T-helper 17 cell (primary cell): ENCODE results near the gene C1QC. TPM values are rescaled to one million over a fixed set of nuclear protein-coding genes. Genes with fewer than 3 reads are reported as not detected.

Experiments
- ATAC-seq: fragments of 150-1000 bp; cut with Tn5 transposase; 2 replicates; pipeline ENCODE4 v1.10.0; 2021; ENCODE audit warnings: mild to moderate bottlenecking, moderate library complexity
- DNase-seq, 3 donors: peaks; one replicate each; pipeline versions ENCODE4 v3.0.0 to v3.0.0-alpha.2; 2020 to 2021
- H3K9me3 ChIP-seq: one replicate; pipeline ENCODE4 v1.7.0; 2013; ENCODE audit warnings: low read length, mild to moderate bottlenecking; ENCODE audit not compliant: control insufficient read depth, poor library complexity, severe bottlenecking
- H3K27ac Mint-ChIP-seq: one replicate; pipeline ENCODE4 v1.8.0; 2022; ENCODE audit warnings: mild to moderate bottlenecking, moderate library complexity, mixed read lengths
- H3K27me3 Mint-ChIP-seq: one replicate; pipeline ENCODE4 v1.8.0; 2022; ENCODE audit warnings: mixed read lengths
- H3K36me3 Mint-ChIP-seq: one replicate; pipeline ENCODE4 v1.8.0; 2022; ENCODE audit warnings: low read depth, mixed read lengths
- H3K4me1 Mint-ChIP-seq: one replicate; pipeline ENCODE4 v1.8.0; 2022; ENCODE audit warnings: mild to moderate bottlenecking, mixed read lengths
- H3K4me3 Mint-ChIP-seq: one replicate; pipeline ENCODE4 v1.8.0; 2022; ENCODE audit warnings: mild to moderate bottlenecking, moderate library complexity, mixed read lengths
- total RNA-seq, 4 donors: library from RNA in 2 of 4; stranded (reverse) in 2 of 4; gene quantifications; one replicate each; pipeline ENCODE4 v1.2.3 and lab custom pipeline; 2022 to 2026

C1QC gene
- total RNA-seq, 2 donors from 2014 or later: not detected

DNA sequence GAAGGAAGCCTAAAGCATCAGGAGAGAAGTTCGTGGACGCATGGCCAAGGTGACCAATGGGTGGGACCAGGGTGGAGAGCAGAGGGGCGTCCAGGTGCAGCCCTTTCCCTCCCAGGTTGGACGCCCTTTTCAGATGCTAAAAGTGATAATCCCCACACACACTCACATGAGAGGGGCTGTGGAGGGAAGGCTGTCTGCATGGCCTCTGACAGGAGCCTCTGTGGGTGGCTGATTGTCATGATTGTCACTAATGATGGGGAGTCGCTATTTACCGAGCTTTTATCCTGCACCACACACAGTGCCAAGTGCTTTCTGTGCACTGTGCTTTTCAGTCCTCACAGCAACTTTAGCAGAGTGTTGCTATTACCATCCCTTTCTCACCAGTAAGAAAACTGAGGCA, 34.1 kb upstream of the C1QC start:
- DNase-seq: no peak
- no peaks in the 10 kb centered on the region for H3K36me3 Mint-ChIP-seq
- H3K27me3 Mint-ChIP-seq: peaks cover 57% of the 10 kb centered on the region
- no peak overlapping the region for H3K4me3 Mint-ChIP-seq
- no peak for ATAC-seq
- H3K27ac Mint-ChIP-seq: no peak overlapping the region
- no peaks in the 10 kb centered on the region for H3K4me1 Mint-ChIP-seq
- H3K9me3 ChIP-seq: no peaks in the 10 kb centered on the region

DNA sequence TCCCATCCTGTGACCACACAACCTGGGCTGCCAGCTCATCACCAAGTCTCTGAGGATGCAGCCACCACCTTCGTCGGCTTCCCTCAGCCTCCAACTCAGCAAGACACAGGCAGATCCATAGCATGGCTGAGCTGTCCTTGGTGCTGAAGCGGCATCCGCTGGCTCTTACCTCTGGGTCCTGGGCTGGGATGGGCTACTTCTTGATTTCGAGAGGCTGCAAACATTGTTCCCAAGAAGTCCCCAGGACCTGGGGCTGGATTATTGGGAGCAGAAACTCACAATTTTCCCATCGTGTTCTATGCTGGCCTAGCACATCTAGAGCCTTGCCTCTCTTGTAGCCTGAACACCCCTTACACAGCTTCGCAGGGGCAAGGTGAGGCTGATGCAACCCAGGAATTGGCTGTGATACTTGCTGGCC, 31.9 kb upstream of the C1QC start:
- H3K9me3 ChIP-seq: no peaks in the 10 kb centered on the region
- DNase-seq (no peak), ATAC-seq (no peak)
- Mint-ChIP-seq H3K36me3 (no peaks in the 10 kb centered on the region), H3K27me3 (peaks cover 53% of the 10 kb centered on the region), H3K4me3 (no peak overlapping the region), H3K27ac (no peak overlapping the region), H3K4me1 (no peaks in the 10 kb centered on the region)

DNA sequence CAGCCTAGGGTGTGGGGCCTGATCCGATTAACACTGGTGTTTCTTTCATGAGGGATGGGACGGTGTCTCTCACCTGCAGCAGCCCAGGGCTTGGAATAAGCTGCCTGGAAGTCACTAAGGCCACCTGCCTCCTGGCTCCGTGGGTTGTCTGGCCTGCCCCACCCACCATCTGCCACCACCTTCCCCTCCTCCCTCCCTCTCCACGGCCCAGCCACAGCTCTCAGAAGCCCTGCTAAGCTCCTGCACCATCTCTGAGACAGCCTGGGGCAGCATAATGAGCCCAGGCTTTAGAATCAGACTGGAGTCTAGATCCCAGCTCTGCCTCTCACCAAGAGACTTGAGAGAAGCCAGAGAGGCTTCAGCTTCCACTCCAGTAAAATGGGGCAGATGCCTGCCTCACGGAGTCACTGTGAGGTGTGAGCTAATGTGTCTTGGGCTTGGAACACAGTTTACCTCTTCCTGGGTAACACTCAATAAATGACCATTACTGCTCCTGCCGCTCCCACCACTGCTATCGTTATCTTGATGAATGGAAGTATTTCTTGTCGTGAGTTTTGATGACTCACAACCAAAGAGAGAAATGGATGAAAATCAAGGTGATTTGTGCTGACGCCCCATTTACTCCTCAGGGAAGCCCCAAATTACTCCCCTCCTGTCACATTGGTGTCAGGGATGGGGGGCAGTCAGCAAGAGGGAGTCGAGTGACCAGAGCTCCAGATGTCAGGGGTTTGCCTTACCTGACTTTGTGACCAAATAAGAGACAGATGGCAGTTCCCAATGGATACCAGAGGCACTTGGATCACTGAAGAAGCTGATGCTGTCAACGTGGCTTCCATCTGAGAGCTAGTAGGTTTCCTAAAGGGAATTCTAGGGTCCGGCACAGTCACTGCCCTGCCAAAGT, 30.5 kb upstream of the C1QC start:
- H3K36me3 Mint-ChIP-seq: no peaks in the 10 kb centered on the region
- H3K4me1 Mint-ChIP-seq: no peaks in the 10 kb centered on the region

DNA sequence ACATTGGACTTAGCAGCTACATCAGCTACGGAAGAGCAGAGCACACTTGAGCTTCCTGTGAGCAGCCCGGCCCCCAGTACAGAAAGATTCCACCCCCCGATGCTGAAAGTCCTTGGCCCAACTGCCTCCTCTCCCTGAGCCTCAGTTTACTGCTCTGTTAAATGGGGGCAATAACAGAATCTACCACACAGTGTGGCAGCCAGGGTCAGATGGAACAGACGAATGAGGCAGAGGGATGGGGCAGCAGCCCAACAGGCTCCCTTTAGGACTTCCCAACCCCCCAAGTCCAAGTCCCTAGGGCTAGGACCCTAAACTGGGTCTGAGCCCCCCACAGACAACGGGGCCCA, 29.9 kb upstream of the C1QC start:
- DNase-seq (no peak), ATAC-seq (no peak)
- no peaks in the 10 kb centered on the region for H3K9me3 ChIP-seq
- H3K4me3 Mint-ChIP-seq: no peak overlapping the region
- peaks cover 50% of the 10 kb centered on the region for H3K27me3 Mint-ChIP-seq
- no peaks in the 10 kb centered on the region for H3K4me1 Mint-ChIP-seq
- no peak overlapping the region for H3K27ac Mint-ChIP-seq
- H3K36me3 Mint-ChIP-seq: no peaks in the 10 kb centered on the region

More for the DNA sequence above, 30.5 kb upstream of the C1QC start:
- ATAC-seq (no peak), DNase-seq (no peak)
- H3K27ac Mint-ChIP-seq: no peak overlapping the region
- H3K4me3 Mint-ChIP-seq: no peak overlapping the region
- H3K9me3 ChIP-seq: no peaks in the 10 kb centered on the region
- H3K27me3 Mint-ChIP-seq: peaks cover 54% of the 10 kb centered on the region

DNA sequence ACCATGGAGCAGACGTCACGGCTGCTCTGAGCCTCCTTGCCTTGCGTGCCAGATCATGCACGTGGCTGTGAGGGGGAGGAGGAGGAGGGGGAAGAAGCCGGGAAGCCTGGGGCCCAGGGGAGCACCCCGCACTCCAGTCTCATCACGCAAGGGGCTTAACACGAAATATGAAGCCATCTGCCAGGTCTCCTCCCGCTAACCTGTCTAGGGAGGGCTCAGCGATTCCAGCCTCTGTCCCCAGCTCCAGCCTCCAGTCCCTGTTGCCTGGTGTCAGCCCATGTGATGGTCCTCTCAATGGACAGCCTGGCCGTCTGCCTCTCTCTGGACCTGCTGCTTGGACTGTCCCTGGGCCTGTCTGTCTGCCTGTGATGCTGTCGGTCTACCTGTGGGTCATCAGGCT, 29.5 kb upstream of the C1QC start:
- no peak for ATAC-seq
- no peak for DNase-seq
- H3K9me3 ChIP-seq: no peaks in the 10 kb centered on the region
- no peaks in the 10 kb centered on the region for H3K4me1 Mint-ChIP-seq
- peaks cover 50% of the 10 kb centered on the region for H3K27me3 Mint-ChIP-seq
- no peaks in the 10 kb centered on the region for H3K36me3 Mint-ChIP-seq
- H3K4me3 Mint-ChIP-seq: no peak overlapping the region
- no peak overlapping the region for H3K27ac Mint-ChIP-seq

DNA sequence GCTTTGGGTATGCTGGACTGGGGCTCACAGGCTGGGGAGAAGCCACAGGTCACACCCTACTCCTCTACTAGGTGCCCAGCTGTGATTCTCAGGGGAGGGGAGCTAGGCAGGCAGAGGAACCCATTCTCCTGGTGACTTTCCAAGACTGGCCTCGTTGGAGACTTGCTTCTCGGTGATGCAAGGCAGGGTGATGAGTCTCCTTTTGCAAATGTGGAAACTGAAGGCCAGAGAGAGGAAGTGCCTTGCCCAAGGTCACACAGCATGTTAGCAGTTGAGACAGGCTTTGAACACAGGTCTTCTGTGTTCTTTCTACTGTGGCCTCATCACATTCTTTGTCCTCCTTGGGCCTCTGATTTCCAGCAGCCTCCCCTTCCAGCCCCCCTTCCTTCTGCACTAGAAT, 27.5 kb upstream of the C1QC start:
- ATAC-seq (no peak), DNase-seq (no peak)
- Mint-ChIP-seq H3K4me1 (no peaks in the 10 kb centered on the region), H3K36me3 (no peaks in the 10 kb centered on the region), H3K27me3 (peaks cover 53% of the 10 kb centered on the region), H3K4me3 (no peak overlapping the region), H3K27ac (no peak overlapping the region)
- no peaks in the 10 kb centered on the region for H3K9me3 ChIP-seq

DNA sequence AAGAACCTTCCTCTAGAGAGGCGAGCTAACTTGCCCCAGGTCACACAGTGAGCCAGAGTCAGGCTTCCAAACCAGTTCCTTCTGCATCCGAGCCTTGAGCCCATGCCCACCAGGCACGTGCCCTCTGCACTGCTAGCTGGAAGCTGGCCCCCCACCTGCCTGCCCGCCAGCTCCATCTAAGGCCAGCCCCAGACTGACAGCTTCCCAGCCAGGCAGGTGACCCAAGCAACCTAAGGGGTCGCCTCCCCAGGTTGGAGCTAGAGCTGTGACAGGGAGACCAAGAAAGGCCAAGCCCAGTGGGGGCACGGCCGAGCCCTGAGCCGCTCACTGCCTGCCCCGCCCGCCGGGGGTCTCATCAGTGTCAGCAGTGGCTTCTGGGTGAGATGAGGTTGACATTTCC, 26.9 kb upstream of the C1QC start:
- DNase-seq (no peak), ATAC-seq (no peak)
- Mint-ChIP-seq H3K27ac (no peak overlapping the region), H3K27me3 (peaks cover 53% of the 10 kb centered on the region), H3K4me1 (no peaks in the 10 kb centered on the region), H3K4me3 (no peak overlapping the region), H3K36me3 (no peaks in the 10 kb centered on the region)
- no peaks in the 10 kb centered on the region for H3K9me3 ChIP-seq

DNA sequence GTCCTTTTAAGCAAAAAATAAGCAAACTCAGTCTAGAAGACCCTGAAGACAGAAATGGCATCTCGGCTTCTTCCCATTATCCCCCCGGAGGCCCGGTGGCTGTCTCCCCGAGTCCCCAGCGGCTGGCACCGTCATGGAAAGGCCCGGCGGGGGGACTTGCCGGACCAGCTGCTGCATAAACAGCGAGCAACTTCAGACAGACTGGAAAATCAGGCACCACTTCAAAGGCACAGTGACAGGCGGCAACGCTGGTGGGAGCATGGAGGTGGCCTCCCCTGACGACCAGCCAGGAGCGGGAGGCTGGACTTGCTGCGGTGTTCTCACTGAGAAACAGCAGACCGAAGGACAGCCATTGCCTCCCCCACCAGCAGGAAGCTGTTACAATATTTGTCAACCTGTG, 25.4 kb upstream of the C1QC start:
- ATAC-seq: no peak
- Mint-ChIP-seq H3K4me1 (no peaks in the 10 kb centered on the region), H3K4me3 (no peak overlapping the region), H3K27ac (no peak overlapping the region), H3K36me3 (no peaks in the 10 kb centered on the region), H3K27me3 (peaks cover 61% of the 10 kb centered on the region)
- no peaks in the 10 kb centered on the region for H3K9me3 ChIP-seq
- DNase-seq: no peak

DNA sequence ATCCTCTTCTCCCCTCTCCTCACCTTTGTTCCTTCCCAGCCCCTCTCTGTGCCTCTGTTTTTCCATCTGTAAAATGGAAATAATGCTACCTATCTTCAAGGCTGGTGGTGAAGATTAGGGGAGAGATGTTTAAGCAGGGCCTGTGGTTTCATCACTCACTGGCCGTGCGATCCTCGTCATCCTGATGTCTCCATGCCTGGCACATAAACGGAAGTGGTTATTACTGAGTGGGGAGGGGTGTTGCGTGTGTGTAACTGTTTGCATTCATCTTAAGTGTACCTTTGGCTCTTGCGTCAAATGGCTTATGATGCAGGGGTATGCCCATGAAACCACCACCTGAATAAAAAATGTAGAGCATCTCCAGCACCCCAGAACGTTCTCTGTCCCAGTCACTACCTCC, 24.2 kb upstream of the C1QC start:
- Mint-ChIP-seq H3K4me3 (no peak overlapping the region), H3K27me3 (peaks cover 61% of the 10 kb centered on the region), H3K4me1 (no peaks in the 10 kb centered on the region), H3K27ac (no peak overlapping the region), H3K36me3 (no peaks in the 10 kb centered on the region)
- DNase-seq: no peak
- ATAC-seq: no peak
- no peaks in the 10 kb centered on the region for H3K9me3 ChIP-seq

DNA sequence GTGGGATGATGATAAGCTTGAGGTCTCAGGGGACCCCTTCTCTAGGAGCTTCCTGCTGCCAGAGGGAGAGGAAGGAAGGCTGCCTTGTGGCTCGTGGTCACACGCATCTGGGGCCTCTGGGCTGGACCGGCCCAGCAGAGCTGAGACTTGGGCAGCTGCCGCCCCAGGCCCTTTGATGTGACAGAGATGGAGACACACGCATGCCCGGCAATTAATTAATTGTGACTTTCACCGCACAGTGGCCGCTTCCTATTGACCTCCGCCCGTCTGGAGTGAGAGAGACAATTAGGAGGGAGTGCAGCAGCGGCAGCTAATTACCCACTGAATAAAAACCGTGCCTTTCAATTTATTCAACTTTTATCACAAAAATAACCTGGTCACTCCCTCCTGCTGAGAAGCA, 23.6 kb upstream of the C1QC start:
- Mint-ChIP-seq H3K27ac (no peak overlapping the region), H3K27me3 (peaks cover 61% of the 10 kb centered on the region), H3K4me1 (no peaks in the 10 kb centered on the region), H3K36me3 (no peaks in the 10 kb centered on the region), H3K4me3 (no peak overlapping the region)
- DNase-seq (no peak), ATAC-seq (no peak)
- no peaks in the 10 kb centered on the region for H3K9me3 ChIP-seq

DNA sequence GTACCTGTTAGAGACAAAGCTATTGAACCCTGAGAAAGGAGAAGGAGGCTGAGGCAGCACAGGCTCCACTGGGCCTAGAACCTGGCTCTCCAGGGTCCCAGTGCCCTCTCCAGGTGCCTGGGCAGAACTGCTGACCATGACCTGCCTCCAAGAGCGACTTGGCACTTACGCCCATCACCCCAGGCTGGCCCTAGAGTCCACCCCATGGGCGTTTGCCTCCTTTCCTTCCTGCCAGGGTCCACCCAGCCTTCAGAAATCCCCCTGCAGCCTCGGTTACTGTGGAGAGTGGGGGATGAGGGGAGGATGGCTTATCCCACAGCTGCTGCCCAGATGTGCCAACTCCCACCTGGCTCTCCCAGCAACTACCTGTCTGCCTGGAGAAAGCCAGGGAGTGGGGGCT, 21.7 kb upstream of the C1QC start:
- H3K4me3 Mint-ChIP-seq: no peak overlapping the region
- DNase-seq (no peak), ATAC-seq (no peak)
- H3K27ac Mint-ChIP-seq: no peak overlapping the region
- H3K4me1 Mint-ChIP-seq: no peaks in the 10 kb centered on the region
- H3K27me3 Mint-ChIP-seq: peaks cover 59% of the 10 kb centered on the region
- no peaks in the 10 kb centered on the region for H3K36me3 Mint-ChIP-seq
- H3K9me3 ChIP-seq: no peaks in the 10 kb centered on the region

DNA sequence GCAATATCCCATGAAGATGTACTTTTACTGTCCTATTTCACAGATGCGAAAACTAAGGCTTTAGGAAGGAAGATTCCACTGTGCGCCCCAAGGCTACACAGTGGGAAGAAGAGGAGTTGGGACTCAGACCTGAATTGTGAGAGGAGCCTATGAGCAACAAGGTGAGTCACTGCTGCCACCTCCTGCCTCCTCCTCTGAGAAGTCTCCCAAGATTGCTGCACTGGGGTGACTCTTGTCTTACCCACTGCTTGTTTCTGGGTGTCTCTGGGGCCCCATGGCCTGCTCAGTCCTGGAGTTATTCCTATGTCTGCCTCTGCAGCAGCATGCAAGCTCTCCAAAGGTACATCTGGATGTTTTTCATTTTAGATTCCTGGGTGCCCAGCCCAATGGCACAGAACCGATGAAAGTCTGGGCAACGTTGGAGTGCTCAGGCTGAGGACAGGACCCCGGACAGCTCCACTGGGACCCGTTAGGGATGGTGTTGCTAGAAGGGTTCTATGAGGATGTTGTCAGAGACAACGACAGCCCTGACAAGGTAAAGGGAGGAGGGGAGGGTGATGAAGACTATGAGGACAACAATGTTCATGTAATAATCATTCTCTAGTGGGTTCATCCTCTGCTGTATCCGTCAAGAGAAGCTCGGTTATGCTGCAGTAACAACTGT, 18.0 kb upstream of the C1QC start:
- no peak overlapping the region for H3K27ac Mint-ChIP-seq
- no peaks in the 10 kb centered on the region for H3K9me3 ChIP-seq
- H3K4me1 Mint-ChIP-seq: peaks cover 2% of the 10 kb centered on the region
- no peak overlapping the region for H3K4me3 Mint-ChIP-seq
- ATAC-seq: no peak
- no peaks in the 10 kb centered on the region for H3K36me3 Mint-ChIP-seq
- H3K27me3 Mint-ChIP-seq: peaks cover 69% of the 10 kb centered on the region
- DNase-seq: no peak

DNA sequence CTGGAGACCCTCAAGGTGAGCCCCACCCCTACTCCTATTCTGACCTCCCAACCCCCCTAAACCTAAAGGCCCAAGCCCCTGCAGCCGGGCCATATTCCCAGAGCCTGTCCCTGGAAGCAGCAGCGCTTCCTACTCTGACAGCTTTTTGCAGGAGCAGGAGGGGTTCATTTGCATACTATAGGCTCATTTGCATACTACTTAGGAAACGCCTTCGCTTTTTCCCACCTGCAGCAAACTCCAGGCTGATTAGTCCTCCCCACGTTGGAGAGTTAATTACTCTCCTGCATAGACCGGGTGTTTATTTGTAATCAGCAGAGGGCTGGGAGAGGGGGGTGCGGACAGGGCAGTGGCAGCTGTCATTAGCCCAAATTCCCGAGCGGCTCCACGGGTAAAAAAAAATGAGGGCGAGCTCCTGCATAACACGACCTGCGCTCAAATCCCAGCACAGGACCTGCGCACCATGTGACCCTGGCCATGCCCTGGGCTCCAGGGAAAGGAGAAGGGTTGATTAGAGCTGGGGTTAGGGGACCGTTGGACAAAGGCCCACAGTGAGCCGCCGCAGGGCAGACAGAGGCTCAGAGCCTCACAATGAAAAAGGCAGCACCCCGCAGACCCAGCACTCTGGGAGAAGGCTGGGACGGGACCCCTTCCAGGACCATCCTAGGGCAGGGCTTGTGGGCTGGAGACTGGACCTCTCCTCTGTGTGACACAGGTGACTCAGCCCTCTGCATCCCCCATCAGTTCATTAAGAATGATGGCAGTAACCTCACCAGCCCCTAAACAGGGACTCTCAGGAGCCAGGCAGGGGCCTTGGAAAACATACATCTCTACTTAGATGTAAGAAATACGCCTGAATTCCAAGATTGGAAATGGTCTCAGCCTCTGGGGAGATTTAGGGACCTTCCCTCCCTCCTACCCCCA, 16.9 kb upstream of the C1QC start:
- DNase-seq (no peak), ATAC-seq (no peak)
- H3K9me3 ChIP-seq: no peaks in the 10 kb centered on the region
- Mint-ChIP-seq H3K27me3 (peaks cover 79% of the 10 kb centered on the region), H3K36me3 (no peaks in the 10 kb centered on the region), H3K27ac (no peak overlapping the region), H3K4me1 (peaks cover 2% of the 10 kb centered on the region), H3K4me3 (no peak overlapping the region)
